Erythroblast (primary cell): Measurements from ENCODE around the gene COQ2.

Experiments used
- GATA1 ChIP-seq: IDR thresholded peaks from 2 replicates; pipeline ENCODE4 v1.6.1; 2011; ENCODE audit warnings: low read depth, mild to moderate bottlenecking, control low read depth, low read length, moderate library complexity
- POLR2A ChIP-seq: IDR thresholded peaks from 2 replicates; pipeline ENCODE4 v1.6.1; 2011; ENCODE audit warnings: mild to moderate bottlenecking, low read length

DNA sequence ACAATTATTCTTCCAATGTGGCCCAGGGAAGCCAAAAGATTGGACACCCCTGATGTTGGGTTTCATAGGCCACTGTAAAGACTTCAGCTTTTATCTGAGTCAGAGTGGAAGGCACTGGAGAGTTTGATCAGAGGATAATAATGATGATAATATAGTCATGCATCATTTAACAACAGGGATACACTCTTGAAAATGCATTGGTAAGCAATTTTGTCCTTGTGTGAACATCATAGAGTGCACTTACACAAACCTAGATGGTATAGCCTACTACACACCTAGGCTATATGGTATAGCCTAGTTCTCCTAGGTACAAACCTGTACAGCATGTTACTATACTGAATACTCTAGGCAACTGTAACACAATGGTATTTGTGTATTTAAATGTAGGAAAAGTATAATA is 70.5 kb downstream of the COQ2 start:
- TF ChIP-seq POLR2A: no peak
- TF ChIP-seq GATA1: no peak
